Cardiac muscle cell (in vitro differentiated cells and primary cell): ENCODE results near the gene SH3BP2. TPM values are rescaled to one million over a fixed set of nuclear protein-coding genes. Genes with fewer than 3 reads are reported as not detected.
A peak's percentile ranks its signal among the peaks of the same experiment; 100 is the strongest.

Experiments used
- DNase-seq, 2 donors: peaks; one replicate each; pipeline versions ENCODE4 v3.0.0 to v3.0.0-alpha.2; 2010 to 2017; ENCODE audit warnings: low read depth in 1 of 2, low spot score in 1 of 2
- H3K27ac ChIP-seq: fragments of 200-600 bp; sonication (generic); 2 replicates; pipeline ENCODE4 v1.5.1; 2016
- H3K27me3 ChIP-seq: fragments of 200-600 bp; sonication (generic); 2 replicates; pipeline ENCODE4 v1.6.0; 2016; ENCODE audit warnings: control low read depth
- H3K36me3 ChIP-seq: fragments of 200-600 bp; sonication (generic); 2 replicates; pipeline ENCODE4 v1.5.1; 2016; ENCODE audit warnings: control low read depth
- H3K4me1 ChIP-seq: fragments of 200-600 bp; sonication (generic); 2 replicates; pipeline ENCODE4 v1.8.1; 2017; ENCODE audit warnings: low read depth, mild to moderate bottlenecking, mixed run types
- H3K4me3 ChIP-seq: fragments of 200-600 bp; sonication (generic); 2 replicates; pipeline ENCODE4 v1.5.1; 2016; ENCODE audit warnings: mild to moderate bottlenecking
- H3K9me3 ChIP-seq: fragments of 200-600 bp; sonication (generic); 2 replicates; pipeline ENCODE4 v1.5.1; 2017; ENCODE audit warnings: low read depth, mild to moderate bottlenecking, control low read depth
- CTCF ChIP-seq: IDR thresholded peaks from 2 replicates; pipeline ENCODE4 v1.5.1; 2012; ENCODE audit warnings: low read depth, mild to moderate bottlenecking, low read length
- polyA plus RNA-seq: library from polyadenylated mRNA; unstranded; fragments of >200 nt; fragmentation: Nextera tagmentation; extraction: Ambion mirVana; gene quantifications from 2 replicates; pipeline ENCODE4 v1.2.1, GENCODE V29; 2016
- total RNA-seq: library from RNA; depleted of rRNA; stranded (reverse); fragments of >200 nt; gene quantifications from 2 replicates; pipeline ENCODE4 v1.2.3, GENCODE V29; 2016

Gene SH3BP2
- total and polyA plus RNA-seq, 2 experiments from 2014 or later: 8.5 to 31.7 TPM

- H3K36me3 ChIP-seq: no peaks in the 10 kb centered on the region
- peaks cover 78% of the 10 kb centered on the region for H3K4me1 ChIP-seq
- DNase-seq: peak; percentile 35 to 63
- peak overlapping the region; percentile 3 for H3K4me3 ChIP-seq
- H3K9me3 ChIP-seq: no peaks in the 10 kb centered on the region
- peak overlapping the region; percentile 68 for H3K27ac ChIP-seq
- TF ChIP-seq CTCF: no peak
- H3K27me3 ChIP-seq: no peaks in the 10 kb centered on the region
These were observed 75.0 kb downstream of the SH3BP2 start for GRCh38 chr4:2867758-2868491.

DNA sequence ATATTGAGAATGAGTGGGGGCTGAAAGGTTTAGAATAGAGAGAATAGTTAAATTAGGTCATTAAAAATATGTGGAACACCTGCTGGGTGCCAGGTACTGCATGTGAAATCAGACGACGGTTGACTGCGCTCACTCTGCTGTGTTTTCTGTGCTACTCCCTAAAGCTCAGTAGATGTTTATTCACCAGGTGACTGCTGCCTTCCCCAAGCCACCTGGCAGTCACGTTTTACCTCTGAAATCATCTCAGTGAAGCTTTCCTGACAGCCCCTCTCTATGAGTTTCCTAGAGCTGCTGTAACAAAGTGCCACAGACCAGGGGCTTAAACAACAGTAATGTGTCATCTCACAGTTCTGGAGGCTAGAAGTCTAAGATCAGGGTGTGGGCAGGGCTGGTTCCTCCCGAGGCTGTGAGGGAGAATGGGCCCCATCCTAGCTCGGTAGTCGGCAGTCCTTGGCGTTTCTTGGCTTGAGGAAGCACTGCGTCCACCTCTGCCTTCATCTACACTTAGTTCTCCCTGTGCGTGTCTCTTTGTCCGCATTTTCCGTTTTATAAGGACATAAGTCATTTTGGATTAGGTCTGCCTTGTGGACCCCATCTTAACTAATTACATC, 76.1 kb downstream of the SH3BP2 start:
- Histone ChIP-seq H3K4me1 (peaks cover 78% of the 10 kb centered on the region), H3K27me3 (no peaks in the 10 kb centered on the region), H3K27ac (peak overlapping the region; percentile 68), H3K36me3 (no peaks in the 10 kb centered on the region), H3K9me3 (no peaks in the 10 kb centered on the region), H3K4me3 (no peak overlapping the region)
- no peak for DNase-seq
- TF ChIP-seq CTCF: no peak

DNA sequence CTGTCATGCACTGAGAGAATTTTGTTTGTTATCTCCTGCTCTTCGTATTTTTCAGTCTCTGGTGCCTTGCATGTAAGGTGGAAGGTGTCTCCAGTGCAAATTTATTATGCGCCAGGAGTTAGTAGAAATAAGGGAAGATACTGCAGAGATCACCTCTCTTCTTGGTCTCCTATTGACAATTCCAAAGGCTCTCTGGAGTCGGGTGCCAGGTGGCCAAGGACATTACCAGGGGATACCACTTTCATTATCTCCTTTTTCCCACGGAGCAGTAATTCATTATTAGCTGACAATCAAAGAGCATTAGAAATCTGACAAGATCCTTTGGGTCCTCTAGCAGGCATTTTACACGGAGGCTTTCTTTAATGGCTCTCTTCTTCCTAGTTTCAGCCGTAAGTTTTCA, 76.8 kb downstream of the SH3BP2 start:
- no peak overlapping the region for H3K4me3 ChIP-seq

DNA sequence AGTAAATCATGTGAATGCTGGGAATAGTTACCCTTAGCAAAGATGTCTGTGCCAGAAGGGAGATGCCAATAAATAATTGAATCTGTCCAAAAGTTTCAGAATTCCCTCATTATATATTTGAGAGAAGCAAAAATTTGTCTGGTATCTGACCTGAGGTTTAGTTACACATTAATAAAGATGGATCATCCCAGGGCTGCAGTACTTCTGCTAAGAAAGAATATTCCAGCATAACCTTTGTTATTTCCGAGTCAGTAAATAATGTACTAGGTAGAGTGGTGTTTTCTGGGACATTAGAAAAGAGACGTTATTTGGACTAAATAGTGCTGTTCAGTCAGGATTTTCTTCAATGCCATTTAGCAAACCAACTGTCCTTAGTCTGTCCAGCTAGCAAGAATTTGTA, 77.2 kb downstream of the SH3BP2 start:
- H3K36me3 ChIP-seq: no peaks in the 10 kb centered on the region
- no peak overlapping the region for H3K27ac ChIP-seq
- no peak overlapping the region for H3K4me3 ChIP-seq
- peaks cover 69% of the 10 kb centered on the region for H3K4me1 ChIP-seq
- no peaks in the 10 kb centered on the region for H3K9me3 ChIP-seq
- DNase-seq: no peak
- H3K27me3 ChIP-seq: no peaks in the 10 kb centered on the region
- no peak for TF ChIP-seq CTCF

More for the DNA sequence above, 76.8 kb downstream of the SH3BP2 start:
- H3K27ac ChIP-seq: peak overlapping the region; percentile 67
- TF ChIP-seq CTCF: no peak
- DNase-seq: no peak
- no peaks in the 10 kb centered on the region for H3K27me3 ChIP-seq
- no peaks in the 10 kb centered on the region for H3K9me3 ChIP-seq
- no peaks in the 10 kb centered on the region for H3K36me3 ChIP-seq
- H3K4me1 ChIP-seq: peaks cover 74% of the 10 kb centered on the region

- DNase-seq: no peak
- H3K4me1 ChIP-seq: peaks cover 55% of the 10 kb centered on the region
- TF ChIP-seq CTCF: no peak
- no peak overlapping the region for H3K4me3 ChIP-seq
- H3K27me3 ChIP-seq: no peaks in the 10 kb centered on the region
- H3K36me3 ChIP-seq: no peaks in the 10 kb centered on the region
- H3K27ac ChIP-seq: no peak overlapping the region
- no peaks in the 10 kb centered on the region for H3K9me3 ChIP-seq
These were observed 78.6 kb downstream of the SH3BP2 start for GRCh38 chr4:2871466-2871865.
